ENCODE measurements around the gene NPTN. TPM values are rescaled to one million over a fixed set of nuclear protein-coding genes. Genes with fewer than 3 reads are reported as not detected.

The NPTN gene
- total and polyA plus RNA-seq, 2 donors from 2014 or later, result 100 to 130 TPM

GRCh38 chr15:73524919-73525318, 108.3 kb downstream of the NPTN start:
- FAIRE-seq (no peak), DNase-seq (no peak)
- no peaks in the 10 kb centered on the region for H3K36me3 ChIP-seq (ENCODE audit: control insufficient read depth in 2 of 3, insufficient read depth in 3 of 3, low read length in 3 of 3)
- no peak overlapping the region for H3K9ac ChIP-seq (ENCODE audit: low read length in 3 of 3)
- intact Hi-C loops (cut with DNase I), result no loop called here
- peaks cover 0 to 2% (median 0%) of the 10 kb centered on the region in 3 donors for H3K9me3 ChIP-seq (ENCODE audit: control insufficient read depth in 2 of 3, insufficient read depth in 1 of 3, low read length in 3 of 3)
- no peaks in the 10 kb centered on the region for H3K4me1 ChIP-seq (ENCODE audit: control insufficient read depth in 2 of 3, insufficient read depth in 2 of 3, low read depth in 1 of 3, low read length in 3 of 3)
- no peaks in the 10 kb centered on the region for H3K27me3 ChIP-seq (ENCODE audit: control insufficient read depth, insufficient read depth, low read length)
- no peak overlapping the region for H3K27ac ChIP-seq (ENCODE audit: low read depth in 2 of 2, low read length in 2 of 2)
- no peak for TF ChIP-seq CTCF (IDR thresholded peaks at IDR 0.05; ENCODE audit: borderline replicate concordance, extremely low read depth, insufficient read depth)
- H3K4me3 ChIP-seq (ENCODE audit: low read length in 3 of 3), result no peak overlapping the region

- intact Hi-C loops (cut with DNase I), result no loop called here
- Histone ChIP-seq H3K27ac (ENCODE audit: low read depth in 2 of 2, low read length in 2 of 2) (no peak overlapping the region), H3K9ac (ENCODE audit: low read length in 3 of 3) (no peak overlapping the region), H3K36me3 (ENCODE audit: control insufficient read depth in 2 of 3, insufficient read depth in 3 of 3, low read length in 3 of 3) (no peaks in the 10 kb centered on the region), H3K4me1 (ENCODE audit: control insufficient read depth in 2 of 3, insufficient read depth in 2 of 3, low read depth in 1 of 3, low read length in 3 of 3) (no peaks in the 10 kb centered on the region), H3K27me3 (ENCODE audit: control insufficient read depth, insufficient read depth, low read length) (no peaks in the 10 kb centered on the region), H3K4me3 (ENCODE audit: low read length in 3 of 3) (no peak overlapping the region), H3K9me3 (ENCODE audit: control insufficient read depth in 2 of 3, insufficient read depth in 1 of 3, low read length in 3 of 3) (peaks cover 0 to 2% (median 0%) of the 10 kb centered on the region in 3 donors)
- FAIRE-seq (no peak), DNase-seq (no peak)
- TF ChIP-seq CTCF (IDR thresholded peaks at IDR 0.05; ENCODE audit: borderline replicate concordance, extremely low read depth, insufficient read depth), result no peak
These were observed 111.2 kb downstream of the NPTN start for GRCh38 chr15:73522011-73522410.

- intact Hi-C loops (cut with DNase I), result no loop called here
- no peak overlapping the region for H3K4me3 ChIP-seq (ENCODE audit: low read length in 3 of 3)
- DNase-seq (no peak), FAIRE-seq (no peak)
- no peak overlapping the region for H3K27ac ChIP-seq (ENCODE audit: low read depth in 2 of 2, low read length in 2 of 2)
- TF ChIP-seq CTCF (IDR thresholded peaks at IDR 0.05; ENCODE audit: borderline replicate concordance, extremely low read depth, insufficient read depth), result no peak
- H3K9me3 ChIP-seq (ENCODE audit: control insufficient read depth in 2 of 3, insufficient read depth in 1 of 3, low read length in 3 of 3), result peaks cover 0 to 2% (median 0%) of the 10 kb centered on the region in 3 donors
- no peaks in the 10 kb centered on the region for H3K4me1 ChIP-seq (ENCODE audit: control insufficient read depth in 2 of 3, insufficient read depth in 2 of 3, low read depth in 1 of 3, low read length in 3 of 3)
- no peaks in the 10 kb centered on the region for H3K27me3 ChIP-seq (ENCODE audit: control insufficient read depth, insufficient read depth, low read length)
- H3K36me3 ChIP-seq (ENCODE audit: control insufficient read depth in 2 of 3, insufficient read depth in 3 of 3, low read length in 3 of 3), result no peaks in the 10 kb centered on the region
- no peak overlapping the region for H3K9ac ChIP-seq (ENCODE audit: low read length in 3 of 3)
These were observed 114.1 kb downstream of the NPTN start for GRCh38 chr15:73518876-73519733.
